Superior temporal gyrus (tissue), 1 donor: ENCODE measurements around the gene TFEB.

ENCODE experiments used
- DNase-seq: peaks from one replicate; pipeline ENCODE4 v3.0.0-alpha.2; 2016; ENCODE audit errors: extremely low spot score

The TFEB gene

DNA sequence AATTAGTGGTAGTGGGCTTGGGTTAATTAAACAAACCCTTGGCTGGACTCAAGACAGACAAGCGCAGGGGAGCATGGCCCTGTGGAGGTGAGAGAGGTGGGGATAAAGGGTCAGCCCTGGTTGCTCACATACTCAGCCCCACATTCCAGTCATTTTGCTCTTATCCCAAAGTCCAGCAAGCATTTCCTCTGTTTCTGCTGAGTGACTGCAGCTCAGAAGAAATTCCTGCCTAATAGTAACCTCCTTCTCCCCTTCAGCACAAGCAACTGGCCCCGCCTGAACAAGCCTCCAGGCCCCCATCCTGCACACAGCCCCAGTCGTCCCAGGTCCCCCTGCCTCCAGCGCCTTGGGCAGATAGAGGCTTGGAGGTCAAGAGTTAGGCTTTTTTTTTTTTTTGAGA, 3.6 kb upstream of the TFEB start:
- no peak for DNase-seq

DNA sequence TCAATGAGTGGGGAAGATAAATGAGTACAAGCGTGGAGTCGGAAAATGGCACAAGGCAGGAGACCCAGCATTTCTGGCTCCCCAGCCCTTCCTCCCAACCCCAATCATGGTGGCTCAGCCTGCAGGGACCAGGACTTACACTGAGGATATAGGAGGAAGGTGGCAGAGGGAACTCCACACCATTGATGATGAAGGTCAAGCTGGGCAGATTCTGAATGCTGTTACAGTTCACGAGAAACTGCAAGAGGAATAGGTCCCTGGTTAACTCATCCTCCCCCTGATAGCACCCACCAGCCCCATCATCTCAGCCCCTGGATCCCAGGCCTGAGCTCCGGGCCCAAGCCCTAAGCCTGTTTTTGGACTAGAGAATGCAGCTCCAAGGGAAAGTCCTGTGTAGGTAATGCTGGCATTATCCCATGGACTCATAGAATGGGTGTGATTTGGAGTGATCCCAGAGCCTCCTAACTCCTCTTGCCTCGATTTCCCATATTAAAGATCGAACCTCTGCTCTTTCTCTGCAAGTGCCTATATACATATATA, 2.3 kb upstream of the TFEB start:
- no peak for DNase-seq

DNA sequence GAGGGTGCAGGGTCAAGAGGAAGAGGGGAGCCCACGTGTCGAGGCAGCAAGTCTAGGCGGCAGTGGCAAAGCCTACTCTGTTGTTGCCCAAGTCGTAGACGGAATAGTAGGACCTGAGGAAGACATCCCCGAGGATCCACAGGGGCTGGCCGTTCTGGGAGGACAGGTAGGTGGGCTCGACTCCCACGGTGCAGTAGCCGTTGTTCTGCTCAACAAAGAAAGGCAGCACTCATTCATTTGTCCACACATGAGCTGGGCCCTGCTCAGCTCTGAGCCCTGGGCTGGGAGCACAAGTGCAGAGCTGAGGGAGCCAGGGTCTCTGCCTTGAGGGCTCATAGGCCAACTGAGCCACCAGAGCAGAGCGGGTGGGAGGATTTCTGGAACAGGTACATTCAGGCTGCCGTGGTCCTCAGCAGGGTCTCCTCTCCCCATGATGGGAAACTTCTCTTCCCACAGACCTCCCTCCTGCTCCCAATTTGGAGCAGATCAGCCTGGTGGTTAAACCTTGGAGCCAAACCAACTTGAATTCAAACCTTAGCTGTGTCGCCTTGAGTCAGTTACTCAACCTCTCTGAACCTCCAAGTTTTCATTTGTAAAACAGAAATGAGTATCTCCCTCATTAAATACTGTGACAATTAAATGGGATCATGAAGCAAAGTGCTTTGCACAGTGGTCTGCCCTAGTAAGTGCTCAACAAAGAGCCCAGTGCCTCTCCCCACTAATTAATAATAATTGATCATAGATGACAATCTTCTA, 1.6 kb upstream of the TFEB start:
- DNase-seq, result no peak

DNA sequence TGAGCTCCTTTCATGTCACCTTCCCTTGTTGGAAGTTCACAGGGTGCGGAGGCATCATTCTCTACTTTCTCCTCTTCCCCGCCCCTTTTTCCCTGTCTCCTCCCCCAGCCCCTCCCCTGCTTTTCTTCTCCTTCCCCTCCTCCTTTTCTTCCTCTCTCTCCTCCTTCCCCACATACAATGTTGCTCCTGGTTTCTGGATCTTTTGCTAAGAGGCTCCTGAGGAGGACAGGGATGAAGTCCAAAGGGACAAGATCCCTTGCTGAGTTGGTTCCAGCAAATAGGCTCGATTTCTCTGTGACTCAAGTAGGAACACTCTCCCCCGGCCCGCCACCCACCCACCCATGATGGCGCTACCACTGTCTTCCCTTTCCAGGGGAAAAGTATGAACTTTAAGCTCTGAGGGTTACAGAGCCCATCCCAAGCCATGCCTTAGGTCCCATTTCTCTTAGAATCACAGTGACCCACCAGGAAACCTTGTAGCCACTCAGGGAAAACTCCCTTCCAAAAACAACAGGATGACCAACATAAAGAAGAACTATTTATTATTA, 852 bp upstream of the TFEB start:
- no peak for DNase-seq

DNA sequence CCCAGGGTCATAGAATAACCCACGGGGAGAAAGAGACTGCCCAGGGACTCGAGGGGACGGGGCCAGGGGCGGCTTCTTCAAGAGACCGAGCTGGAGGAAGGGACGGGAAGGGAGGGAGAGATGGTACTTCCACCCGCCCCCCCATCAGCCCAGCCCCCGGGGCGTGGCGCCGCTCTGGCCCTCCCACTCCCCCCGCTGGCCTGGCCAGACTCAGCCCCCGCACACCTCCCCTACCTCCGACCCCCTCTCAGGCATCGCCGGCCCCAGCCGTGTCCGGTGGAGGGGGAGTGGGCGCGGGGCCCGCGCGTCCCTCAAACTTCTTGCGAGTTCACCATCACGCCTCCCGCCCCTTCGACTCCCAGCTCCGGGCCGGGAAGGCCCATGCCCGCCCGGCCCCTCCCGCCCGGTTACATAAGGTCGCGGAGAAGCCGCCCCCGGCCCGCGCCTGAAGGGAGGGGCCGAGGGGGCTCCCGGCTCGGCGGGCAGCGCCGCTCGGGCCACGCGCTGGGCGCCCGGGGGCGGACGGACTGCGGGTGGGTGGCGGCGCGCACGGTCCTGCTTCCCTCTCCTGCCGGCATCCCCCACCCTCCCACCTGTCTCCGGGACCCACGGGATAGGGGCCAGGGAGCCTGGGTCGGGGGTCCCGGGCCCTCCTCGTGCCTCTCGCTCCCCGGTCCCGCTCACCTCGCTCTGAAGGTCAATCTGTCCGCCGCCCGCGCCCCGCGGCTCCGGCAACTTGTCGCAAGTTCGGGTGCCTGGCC, 562 bp downstream of the TFEB start:
- DNase-seq, result peak; percentile 81

DNA sequence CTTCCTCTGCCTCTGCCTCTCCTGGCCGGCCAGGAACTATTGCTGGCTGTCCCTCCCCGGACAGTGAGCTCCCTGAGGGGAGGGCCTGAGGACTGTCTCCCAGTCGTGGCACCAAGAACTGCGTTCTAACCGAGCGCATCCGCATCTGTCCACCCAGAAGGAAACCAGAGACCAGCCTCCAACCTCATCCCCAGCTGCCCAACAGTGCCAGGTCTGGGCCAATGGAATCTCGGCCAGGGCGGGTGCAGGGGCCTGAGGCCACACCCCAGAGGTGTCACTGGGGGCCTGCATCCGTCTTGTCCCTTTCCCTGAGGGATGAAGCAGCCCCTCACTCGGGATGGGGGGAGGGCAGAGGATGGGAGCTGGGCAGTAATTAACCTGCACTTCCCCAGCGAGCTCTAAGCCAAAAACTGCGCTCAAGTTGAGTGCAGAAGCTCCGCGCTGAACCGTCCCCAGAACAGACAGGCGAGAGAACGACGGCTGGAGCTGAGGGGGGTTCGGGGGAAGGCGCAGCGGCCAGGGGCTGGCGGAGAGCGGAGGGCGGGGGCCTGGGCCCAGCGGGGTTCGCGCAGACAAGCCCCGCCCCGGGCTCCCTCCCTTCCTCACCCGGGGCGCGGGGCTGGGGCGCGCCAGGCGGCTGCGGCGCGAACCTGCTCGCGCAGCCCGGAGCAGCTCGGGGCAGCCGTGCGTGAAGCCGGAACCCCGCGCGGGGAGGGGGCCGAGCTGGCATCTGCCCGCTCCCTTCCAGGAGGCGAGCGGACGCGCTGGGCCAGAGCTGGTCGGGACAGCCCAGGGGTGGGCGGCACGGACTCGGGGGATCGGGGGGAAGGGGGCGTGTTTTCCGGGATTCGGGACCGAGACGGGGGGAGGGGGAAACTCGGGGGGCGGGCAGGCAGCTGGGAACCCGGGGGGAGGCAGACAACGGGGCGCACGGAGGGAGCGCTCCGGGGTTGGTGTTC, 1.4 kb downstream of the TFEB start:
- DNase-seq, result peak; percentile 81

DNA sequence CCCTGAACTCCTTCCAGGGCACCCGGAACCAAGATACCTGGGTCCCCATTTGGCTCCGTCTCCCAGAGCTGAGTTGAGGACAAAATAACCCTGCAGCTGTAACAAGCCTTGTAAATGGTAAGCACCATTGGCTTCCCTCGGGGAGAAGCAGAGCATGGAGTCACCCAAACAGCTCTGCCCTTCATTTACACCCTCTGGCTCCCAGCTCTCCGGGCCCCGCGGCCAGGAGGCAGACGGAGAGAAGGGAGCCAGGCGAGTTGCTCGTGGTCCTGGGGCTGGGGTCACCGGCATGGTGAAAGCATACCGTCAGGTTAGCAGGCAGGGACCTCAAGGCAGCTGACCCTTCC, 2.1 kb downstream of the TFEB start:
- peak; percentile 58 for DNase-seq

DNA sequence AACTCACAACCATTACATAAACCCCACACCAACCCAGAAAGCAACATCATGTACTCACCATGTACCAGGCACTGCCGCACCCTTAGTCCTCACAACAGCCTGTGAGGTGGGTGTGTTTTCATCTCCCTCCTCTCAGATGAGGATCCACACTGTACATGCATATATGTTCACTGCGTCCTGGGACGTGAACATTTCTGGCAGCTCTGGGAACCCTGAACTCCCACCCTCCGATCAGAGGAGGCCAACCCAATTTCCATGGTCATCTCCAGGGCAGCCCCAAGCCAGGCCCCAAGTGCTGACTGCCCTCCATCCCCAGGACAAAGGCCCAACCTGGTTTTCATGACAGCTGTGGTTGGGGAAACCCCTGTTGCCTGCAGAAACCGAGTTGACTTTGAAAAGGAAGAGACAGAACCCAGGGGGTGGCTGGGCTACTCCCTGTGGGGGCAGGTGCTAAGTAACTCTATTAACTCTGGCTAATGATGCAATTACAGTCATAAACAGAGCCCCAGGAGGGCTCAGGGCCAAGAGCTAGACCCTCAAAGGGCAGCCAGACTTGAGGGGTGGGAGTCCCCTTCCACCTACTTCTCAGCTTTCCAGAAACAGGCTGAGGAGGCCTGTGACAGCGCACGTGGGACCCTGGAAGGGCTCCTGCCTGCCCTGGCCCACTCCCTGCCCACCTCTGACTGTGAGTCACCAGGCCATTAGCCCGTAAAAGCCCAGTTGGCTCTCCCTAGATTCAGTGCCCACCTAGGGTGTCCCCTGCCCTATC, 2.6 kb downstream of the TFEB start:
- peak; percentile 75 for DNase-seq

DNA sequence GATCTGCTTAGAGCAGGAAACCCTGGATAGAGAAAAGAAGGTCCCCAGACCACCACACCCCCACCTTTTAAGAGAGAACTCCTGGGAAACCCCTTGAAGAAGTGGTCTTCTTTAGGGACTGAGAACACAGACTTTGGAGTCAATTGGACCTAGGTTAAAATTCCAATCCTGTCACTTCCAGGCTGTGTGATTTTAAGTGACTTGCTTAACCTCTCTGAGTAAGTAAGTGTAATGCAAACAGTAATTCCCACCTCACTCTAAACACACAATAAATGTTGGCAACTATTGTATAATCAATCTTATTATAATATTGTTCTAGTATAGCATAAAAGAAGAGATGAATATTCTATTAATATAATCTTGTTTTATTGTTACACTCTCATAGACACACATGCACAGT, 3.3 kb downstream of the TFEB start:
- no peak for DNase-seq

DNA sequence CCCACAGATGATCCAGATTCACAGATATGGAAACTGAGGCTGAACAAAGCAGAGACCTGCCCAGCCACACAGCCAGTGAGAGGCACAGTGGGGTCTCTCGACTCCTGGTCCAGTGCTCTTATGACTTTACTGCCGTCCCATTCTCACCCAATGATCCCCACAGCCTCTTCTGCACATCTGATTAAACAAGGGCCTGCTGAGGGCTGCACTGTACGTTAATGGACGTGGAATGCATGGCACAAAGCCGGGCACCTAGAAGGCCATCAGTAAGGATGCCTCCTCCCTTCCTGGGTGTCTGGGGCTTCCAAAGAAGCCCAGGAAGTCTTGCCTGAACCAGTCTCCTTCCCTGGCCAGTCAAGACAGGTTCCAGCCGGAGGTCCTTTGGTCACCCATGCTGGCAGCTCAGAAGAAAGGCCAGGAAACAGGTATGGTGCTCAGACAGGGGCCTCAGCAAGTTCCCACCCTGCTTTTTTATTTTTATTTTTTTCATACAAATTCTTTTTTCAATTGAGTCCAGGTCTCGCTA, 3.8 kb downstream of the TFEB start:
- peak; percentile 26 for DNase-seq

DNA sequence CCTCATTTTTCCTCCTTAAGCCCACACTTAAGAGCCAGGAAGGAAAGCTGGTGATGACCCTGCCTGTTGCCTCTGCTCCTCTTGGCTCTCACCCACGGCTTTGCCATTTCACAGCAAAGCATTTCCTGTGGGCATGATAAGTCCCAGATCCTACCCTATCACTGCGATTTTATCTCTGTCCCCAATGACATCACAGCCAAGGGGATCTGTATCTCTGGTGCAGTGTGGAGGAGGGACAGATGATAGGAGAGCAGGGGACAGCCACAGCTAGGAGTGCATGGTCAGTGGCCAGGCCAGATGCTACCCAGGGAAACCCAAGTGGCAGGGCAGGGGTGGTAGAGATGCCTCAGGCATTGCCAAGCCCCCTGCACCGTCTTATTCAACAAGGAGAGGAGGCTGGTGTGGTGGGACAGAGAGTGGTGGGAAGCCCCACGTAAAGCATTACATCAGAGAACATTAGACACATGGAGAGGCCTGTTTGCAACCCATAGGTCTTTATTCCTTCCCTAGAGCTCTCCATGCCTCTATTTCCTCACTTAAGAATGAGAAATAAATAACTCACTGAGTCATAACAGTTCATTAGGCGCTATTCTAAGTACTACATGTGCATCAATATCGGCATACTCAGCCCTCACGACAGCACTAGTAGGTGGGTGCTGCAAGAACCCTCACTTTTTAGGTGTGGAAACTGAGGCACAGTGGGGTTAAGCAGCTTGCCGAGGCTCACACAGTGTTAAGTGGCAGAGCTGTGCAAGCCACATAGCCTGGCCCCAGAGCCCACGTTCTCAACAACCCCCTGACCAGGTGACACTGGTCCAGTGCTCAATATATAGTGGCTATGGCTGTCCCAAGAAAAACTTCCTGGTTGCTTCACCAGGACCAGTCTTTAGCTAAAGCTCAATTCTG, 4.6 kb downstream of the TFEB start:
- peak; percentile 59 for DNase-seq

DNA sequence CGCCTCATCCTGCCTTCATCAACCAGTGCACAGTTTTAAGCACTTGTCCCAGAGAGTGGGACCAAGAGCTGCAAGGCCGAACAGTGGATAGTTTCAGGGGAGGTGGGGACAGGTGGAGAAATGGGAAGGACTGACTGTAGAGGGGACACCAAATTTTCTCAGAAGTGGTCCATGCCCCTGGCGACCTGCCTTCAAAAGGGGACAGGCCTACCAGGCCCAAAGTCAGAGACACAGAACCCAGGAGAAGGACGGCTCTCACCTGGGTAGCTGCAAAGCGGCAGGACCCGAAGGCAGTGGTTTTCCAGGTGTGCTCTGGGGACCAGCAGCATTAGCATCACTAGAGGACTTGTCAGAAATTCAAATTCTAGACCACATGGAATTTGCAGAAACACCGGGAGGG, 5.8 kb downstream of the TFEB start:
- no peak for DNase-seq

DNA sequence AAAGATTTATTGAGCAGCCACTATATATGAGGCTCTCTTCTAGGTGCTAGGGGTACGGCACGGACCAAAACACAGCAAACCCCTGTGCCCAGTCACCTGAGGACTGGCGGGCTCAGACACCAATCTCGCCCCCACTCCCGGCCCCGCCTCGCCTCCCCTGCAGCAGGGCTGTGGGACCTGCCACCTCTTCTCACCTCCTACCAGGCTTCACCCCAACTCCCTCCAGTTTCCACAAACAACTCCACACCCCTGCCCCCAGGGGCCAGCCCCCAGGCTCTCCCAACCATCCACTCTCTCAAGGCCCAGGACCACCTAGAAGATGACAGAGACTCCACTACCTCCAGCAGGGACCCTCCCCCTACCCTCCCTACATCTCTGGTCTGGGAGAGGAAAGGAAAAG, 6.5 kb downstream of the TFEB start:
- DNase-seq, result no peak

DNA sequence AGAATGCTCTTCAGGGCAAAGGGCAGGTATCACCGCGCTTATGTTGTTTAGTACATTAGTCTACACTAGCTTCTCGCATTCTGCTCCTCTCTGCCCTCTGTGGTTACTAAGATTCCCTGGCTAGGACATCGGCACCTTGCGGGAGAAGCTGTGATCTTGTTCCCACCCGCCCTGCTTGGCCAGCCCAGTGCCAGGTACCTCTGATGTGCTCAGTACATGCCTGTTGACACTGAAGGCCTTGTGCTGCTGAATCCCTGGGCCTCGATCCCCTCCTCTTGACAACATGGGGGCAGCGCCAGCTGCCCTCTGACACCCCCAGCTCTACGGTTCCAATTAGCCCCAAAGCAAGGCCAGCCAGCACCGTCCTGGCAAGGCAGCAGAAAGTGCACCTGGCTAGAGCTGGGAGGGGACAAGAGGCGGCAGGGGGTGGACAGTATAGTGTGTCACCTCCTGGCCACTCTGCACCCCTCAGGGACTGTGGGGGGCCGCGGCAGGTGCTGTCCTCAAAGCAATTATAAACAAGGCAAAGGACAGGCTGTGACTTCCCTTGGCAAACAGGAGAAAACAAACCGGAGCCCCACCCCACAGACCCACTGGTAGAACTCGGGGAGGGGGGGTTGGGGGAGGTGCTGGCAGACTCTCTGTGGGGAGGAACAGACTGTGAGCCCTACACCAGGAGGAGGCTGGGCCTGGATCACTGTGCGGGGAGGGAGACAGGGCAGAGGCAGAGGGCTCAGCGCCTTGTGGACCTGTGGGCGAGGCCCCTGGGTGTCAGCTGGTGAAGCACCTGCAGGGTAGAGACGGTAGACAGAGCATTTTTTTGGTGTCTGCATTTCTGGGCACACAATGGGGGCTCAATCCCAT, 7.1 kb downstream of the TFEB start:
- DNase-seq, result peak; percentile 51

DNA sequence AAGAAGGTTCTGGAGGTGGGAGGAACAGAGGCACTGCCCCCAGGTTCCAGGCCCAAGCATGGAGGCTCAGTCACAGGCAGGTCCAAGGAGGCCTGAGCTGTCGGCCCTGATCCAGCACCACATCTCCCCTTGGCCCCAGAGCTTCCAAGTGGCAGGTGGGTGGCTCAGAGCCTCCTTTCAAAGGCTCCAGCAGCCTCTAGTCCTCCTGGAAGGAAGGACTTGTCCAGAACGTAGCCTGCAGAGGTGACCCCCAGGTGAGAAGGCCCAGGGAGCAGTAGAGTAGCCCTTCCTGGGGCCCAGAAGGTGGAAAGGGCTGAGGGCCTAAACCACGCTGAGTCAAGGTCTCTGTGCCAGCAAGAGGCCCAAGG, 7.7 kb downstream of the TFEB start:
- no peak for DNase-seq

DNA sequence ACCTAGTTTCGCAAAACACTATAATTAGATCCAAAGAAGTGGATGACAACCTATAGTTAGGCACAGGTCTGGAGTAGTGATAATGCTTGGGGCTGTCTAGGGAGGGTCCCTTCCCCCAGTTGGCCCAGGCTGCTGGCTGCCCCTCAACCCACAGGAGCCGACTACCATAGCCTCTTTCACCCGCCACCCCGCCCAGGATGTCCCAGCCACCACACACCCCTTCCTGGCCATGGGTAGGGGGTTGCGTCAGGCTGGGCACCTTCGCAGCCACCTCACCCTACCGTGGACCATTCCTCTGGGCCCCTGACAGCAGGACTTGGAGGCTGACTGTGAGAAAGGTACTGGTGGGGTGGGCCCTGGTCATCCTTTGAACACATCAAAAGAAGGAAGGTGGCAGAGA, 8.5 kb downstream of the TFEB start:
- DNase-seq, result no peak

DNA sequence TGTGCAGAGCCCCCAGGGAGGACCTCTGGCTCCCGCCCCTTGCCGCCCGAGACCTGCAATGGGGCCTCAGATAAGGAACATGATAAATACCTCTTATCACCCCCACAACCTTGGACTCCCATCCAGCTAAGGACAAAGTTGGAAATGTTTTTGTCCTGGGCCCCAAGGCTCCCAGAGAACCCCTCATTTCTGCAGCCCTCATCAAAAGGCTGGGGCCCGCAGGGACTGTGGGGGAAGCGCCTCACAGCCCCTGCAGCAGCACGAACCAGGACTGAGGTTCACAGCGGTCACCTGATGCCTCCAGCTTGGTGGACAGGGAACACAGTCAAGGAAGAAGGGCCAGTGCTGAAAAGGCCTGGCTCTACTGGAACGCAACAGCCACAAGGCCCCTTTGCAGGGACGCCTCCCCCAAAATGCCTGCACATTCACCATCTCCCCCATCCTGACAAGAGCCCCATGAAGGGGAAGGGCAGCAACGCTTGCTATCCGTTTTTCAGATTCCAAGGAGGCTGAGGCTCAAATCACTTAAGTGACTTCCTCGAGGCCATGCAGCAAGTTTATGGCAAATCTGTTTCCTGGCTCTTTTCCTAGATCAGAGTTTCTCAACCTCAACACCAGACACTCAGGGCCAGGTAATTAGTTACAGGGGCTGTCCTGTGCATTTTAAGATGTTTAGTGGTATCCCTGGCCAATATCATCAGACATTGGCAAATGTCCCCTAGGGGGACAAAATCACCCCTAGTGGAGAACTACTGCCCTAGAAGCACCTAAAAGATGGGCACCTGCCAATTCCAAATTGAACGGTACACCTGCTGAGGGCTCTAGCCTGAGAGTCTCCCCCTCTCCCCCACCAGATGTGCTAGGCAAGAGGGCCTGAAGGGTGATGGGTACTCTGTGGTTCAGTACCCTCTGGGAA, 10.6 kb downstream of the TFEB start:
- peak; percentile 9 for DNase-seq

DNA sequence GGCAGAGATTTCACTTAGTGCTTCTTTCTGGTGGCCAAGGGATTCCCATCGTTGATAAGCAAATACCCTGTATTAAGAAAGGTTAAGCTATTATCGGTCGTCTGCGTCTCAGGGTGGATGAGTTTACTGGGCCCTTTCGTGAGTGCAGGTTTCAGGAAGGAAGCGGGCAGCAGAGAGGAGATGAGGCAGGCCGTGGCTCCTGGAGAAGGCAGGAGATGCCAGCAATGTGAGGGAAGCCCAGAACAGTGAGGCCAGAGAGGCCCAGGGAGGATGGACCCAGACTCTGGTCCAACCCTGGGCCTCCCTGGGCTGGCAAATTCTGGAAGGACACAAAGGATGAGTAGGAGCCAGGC, 11.2 kb downstream of the TFEB start:
- peak; percentile 9 for DNase-seq
